Activated T-helper 1 cell treated with anti-CD3 and anti-CD28 coated beads, Interleukin-12 subunit alpha, Interleukin-12 subunit beta, Interleukin-2, Interleukin-4 antibody, amounts not matched to agents 30 ng/mL and 10 ng/mL and 1 ng/mL, durations not matched to agents 14 hours and 24 hours and 36 hours (primary cell): Measurements from ENCODE around the gene PAPPA2. TPM values are rescaled to one million over a fixed set of nuclear protein-coding genes. Genes with fewer than 3 reads are reported as not detected.

Experiments used
- DNase-seq: peaks from one replicate; pipeline ENCODE4 v3.0.0; 2021; ENCODE audit warnings: low spot score
- H3K27ac Mint-ChIP-seq: one replicate; pipeline ENCODE4 v1.8.0; 2021; ENCODE audit warnings: mild to moderate bottlenecking, mixed read lengths
- H3K27me3 Mint-ChIP-seq: one replicate; pipeline ENCODE4 v1.8.0; 2022; ENCODE audit warnings: mild to moderate bottlenecking, moderate library complexity, mixed read lengths; ENCODE audit not compliant: insufficient read depth
- H3K36me3 Mint-ChIP-seq: one replicate; pipeline ENCODE4 v1.8.0; 2021; ENCODE audit warnings: low read depth, mixed read lengths
- H3K4me1 Mint-ChIP-seq: one replicate; pipeline ENCODE4 v1.8.0; 2021; ENCODE audit warnings: low read depth, mixed read lengths
- H3K4me3 Mint-ChIP-seq: one replicate; pipeline ENCODE4 v1.8.0; 2021; ENCODE audit warnings: mild to moderate bottlenecking, moderate library complexity, mixed read lengths
- H3K9me3 Mint-ChIP-seq: one replicate; pipeline ENCODE4 v1.8.0; 2021; ENCODE audit warnings: mixed read lengths
- intact Hi-C: fragments of 100-400 bp; cut with micrococcal nuclease; formaldehyde crosslinking; loops from one replicate; pipeline ENCODE4 v1.15.1; 2024
- total RNA-seq: library from RNA; stranded (reverse); gene quantifications from 2 replicates; pipeline ENCODE4 v1.2.3, GENCODE V29; 2022

Gene PAPPA2
- total RNA-seq, 1 donor from 2014 or later = 0.10 TPM

GRCh38 chr1:176803042-176803441 is 340.1 kb downstream of the PAPPA2 start:
- no peaks in the 10 kb centered on the region for H3K36me3 Mint-ChIP-seq
- intact Hi-C loops = no loop called here

GRCh38 chr1:176803596-176803995 is 340.6 kb downstream of the PAPPA2 start:
- no peaks in the 10 kb centered on the region for H3K4me1 Mint-ChIP-seq
- no peak overlapping the region for H3K4me3 Mint-ChIP-seq
- H3K27me3 Mint-ChIP-seq = no peaks in the 10 kb centered on the region
- intact Hi-C loops = no loop called here
- no peak overlapping the region for H3K27ac Mint-ChIP-seq
- no peaks in the 10 kb centered on the region for H3K9me3 Mint-ChIP-seq
- H3K36me3 Mint-ChIP-seq = no peaks in the 10 kb centered on the region
- no peak for DNase-seq

More at GRCh38 chr1:176803042-176803441, 340.1 kb downstream of the PAPPA2 start:
- no peak overlapping the region for H3K27ac Mint-ChIP-seq
- no peaks in the 10 kb centered on the region for H3K27me3 Mint-ChIP-seq
- H3K4me3 Mint-ChIP-seq = no peak overlapping the region
- no peak for DNase-seq
- no peaks in the 10 kb centered on the region for H3K9me3 Mint-ChIP-seq
- no peaks in the 10 kb centered on the region for H3K4me1 Mint-ChIP-seq

DNA sequence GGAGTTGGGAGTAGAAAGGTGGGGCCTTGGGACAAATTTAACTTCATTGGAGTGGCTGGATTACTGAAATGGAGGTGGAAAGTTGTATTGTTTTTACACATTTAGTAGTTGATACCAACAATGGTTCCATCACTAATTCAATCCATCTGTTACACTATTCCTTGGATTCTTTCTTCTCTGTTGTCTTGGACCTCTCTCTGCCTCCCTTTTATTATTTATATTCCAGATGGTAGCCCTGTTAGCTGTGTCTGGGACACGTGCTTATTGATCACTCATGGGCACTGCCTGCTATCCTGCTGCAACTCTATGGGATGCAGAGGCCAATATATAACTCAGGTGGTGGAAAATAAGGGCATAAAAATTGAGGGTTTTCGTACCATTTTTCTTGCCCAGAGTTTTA is 346.3 kb downstream of the PAPPA2 start:
- Mint-ChIP-seq H3K36me3 (no peaks in the 10 kb centered on the region), H3K4me1 (no peaks in the 10 kb centered on the region)
- intact Hi-C loops = no loop called here

DNA sequence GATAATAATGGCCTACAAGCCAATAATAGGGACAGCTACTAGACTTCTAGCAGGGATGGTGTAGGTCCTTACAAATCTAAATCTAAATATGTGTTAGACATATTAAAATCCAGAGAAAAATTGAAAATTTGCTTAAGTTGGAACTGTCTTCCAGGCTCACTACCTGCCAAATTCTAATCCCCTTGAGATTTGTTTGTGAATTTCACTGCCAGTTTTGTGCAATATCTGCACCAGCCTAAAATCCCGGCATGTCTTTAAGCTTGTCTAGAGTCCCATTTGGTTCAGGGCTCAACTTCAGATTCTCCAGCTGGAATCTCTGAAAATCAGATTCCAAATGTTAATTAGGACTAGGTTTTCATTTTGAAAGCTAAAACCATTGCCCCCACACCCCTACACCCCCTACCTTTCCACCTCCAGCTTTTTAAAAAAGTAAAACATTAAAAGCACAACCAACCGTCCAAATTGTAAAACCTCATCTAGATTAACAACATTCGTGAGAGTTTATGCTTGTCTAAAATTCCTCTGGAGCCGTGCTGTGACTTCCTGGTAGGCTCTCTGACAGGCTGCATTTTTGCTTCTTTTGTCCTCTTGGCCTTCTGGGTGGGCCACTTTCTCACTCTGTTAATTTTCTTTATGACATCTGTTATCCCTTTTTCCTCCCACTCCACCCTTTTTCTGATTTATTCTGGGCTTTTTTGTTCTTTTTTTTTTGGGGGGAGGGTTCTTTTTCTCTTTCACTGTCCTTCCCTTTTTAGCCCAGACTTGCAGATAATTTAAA is 348.7 kb downstream of the PAPPA2 start:
- no peak for DNase-seq
- Mint-ChIP-seq H3K27ac (no peak overlapping the region), H3K4me1 (no peaks in the 10 kb centered on the region), H3K27me3 (no peaks in the 10 kb centered on the region), H3K4me3 (no peak overlapping the region), H3K36me3 (no peaks in the 10 kb centered on the region), H3K9me3 (no peaks in the 10 kb centered on the region)
- intact Hi-C loops = no loop called here

More for the DNA sequence above, 346.3 kb downstream of the PAPPA2 start:
- H3K9me3 Mint-ChIP-seq = no peaks in the 10 kb centered on the region
- H3K27me3 Mint-ChIP-seq = no peaks in the 10 kb centered on the region
- no peak for DNase-seq
- no peak overlapping the region for H3K27ac Mint-ChIP-seq
- no peak overlapping the region for H3K4me3 Mint-ChIP-seq

GRCh38 chr1:176815621-176816020 is 352.6 kb downstream of the PAPPA2 start:
- Mint-ChIP-seq H3K36me3 (no peaks in the 10 kb centered on the region), H3K9me3 (no peaks in the 10 kb centered on the region), H3K4me3 (no peak overlapping the region), H3K27ac (no peak overlapping the region), H3K4me1 (no peaks in the 10 kb centered on the region), H3K27me3 (no peaks in the 10 kb centered on the region)
- no peak for DNase-seq
- intact Hi-C loops = no loop called here

DNA sequence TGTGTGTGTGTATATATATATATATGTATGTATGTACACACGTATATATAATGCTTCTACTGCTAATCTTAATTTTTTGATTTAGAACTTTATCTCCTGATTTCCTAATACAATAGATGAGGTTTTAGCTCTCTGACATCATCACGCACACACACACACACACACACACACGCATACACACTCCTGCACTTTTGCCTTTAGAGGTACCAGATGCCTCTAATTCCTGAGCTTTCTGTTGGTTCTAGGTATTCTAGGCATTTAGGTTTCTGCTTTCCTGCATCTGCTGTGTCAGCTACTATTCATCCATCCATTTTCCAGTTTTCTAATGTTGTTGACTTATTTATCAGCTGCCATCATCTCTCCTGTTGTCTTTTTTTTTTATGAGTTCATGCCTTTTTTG is 353.3 kb downstream of the PAPPA2 start:
- H3K9me3 Mint-ChIP-seq = no peaks in the 10 kb centered on the region
- no peaks in the 10 kb centered on the region for H3K4me1 Mint-ChIP-seq
- no peaks in the 10 kb centered on the region for H3K27me3 Mint-ChIP-seq
- no peak overlapping the region for H3K27ac Mint-ChIP-seq
- H3K36me3 Mint-ChIP-seq = no peaks in the 10 kb centered on the region
- H3K4me3 Mint-ChIP-seq = no peak overlapping the region
- DNase-seq = no peak
- intact Hi-C loops = no loop called here

- Mint-ChIP-seq H3K4me1 (no peaks in the 10 kb centered on the region), H3K27me3 (no peaks in the 10 kb centered on the region), H3K4me3 (no peak overlapping the region), H3K27ac (no peak overlapping the region), H3K9me3 (no peaks in the 10 kb centered on the region), H3K36me3 (no peaks in the 10 kb centered on the region)
- no peak for DNase-seq
- intact Hi-C loops = no loop called here
These were observed 357.5 kb downstream of the PAPPA2 start for GRCh38 chr1:176820391-176821031.

GRCh38 chr1:176826265-176826664 is 363.3 kb downstream of the PAPPA2 start:
- Mint-ChIP-seq H3K27me3 (no peaks in the 10 kb centered on the region), H3K4me3 (no peak overlapping the region), H3K36me3 (no peaks in the 10 kb centered on the region)

DNA sequence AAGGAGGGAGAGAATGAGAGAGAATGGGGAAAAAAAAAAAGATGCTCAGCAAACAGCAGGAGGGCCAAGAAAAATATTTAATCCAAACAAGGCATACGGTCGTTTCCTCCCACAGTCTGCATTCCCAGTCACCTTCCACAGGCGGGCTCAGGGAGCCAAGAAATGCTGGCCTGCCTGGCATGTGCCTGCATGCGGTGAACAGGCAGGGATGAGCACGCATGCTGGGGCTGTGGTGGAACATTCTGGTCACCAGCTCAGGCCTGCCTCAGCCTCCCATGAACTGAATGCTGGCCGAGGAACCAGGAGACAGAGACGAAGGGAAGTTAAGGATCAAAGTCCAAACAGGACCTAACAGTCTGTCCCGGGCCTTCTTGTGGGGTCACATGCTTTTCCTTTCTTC is 366.3 kb downstream of the PAPPA2 start:
- Mint-ChIP-seq H3K27me3 (no peaks in the 10 kb centered on the region), H3K9me3 (no peaks in the 10 kb centered on the region), H3K36me3 (no peaks in the 10 kb centered on the region), H3K4me1 (no peaks in the 10 kb centered on the region), H3K4me3 (no peak overlapping the region), H3K27ac (no peak overlapping the region)
- intact Hi-C loops = no loop called here
- DNase-seq = no peak

More at GRCh38 chr1:176826265-176826664, 363.3 kb downstream of the PAPPA2 start:
- no peak overlapping the region for H3K27ac Mint-ChIP-seq
- no peaks in the 10 kb centered on the region for H3K4me1 Mint-ChIP-seq
- intact Hi-C loops = no loop called here
- H3K9me3 Mint-ChIP-seq = no peaks in the 10 kb centered on the region
- DNase-seq = no peak

GRCh38 chr1:176831150-176831549 is 368.2 kb downstream of the PAPPA2 start:
- Mint-ChIP-seq H3K36me3 (no peaks in the 10 kb centered on the region), H3K27me3 (no peaks in the 10 kb centered on the region), H3K4me1 (no peaks in the 10 kb centered on the region), H3K4me3 (no peak overlapping the region), H3K9me3 (no peaks in the 10 kb centered on the region), H3K27ac (no peak overlapping the region)
- intact Hi-C loops = no loop called here
- no peak for DNase-seq

GRCh38 chr1:176837708-176838107 is 374.7 kb downstream of the PAPPA2 start:
- H3K9me3 Mint-ChIP-seq = no peaks in the 10 kb centered on the region
- H3K27ac Mint-ChIP-seq = no peak overlapping the region
- H3K4me1 Mint-ChIP-seq = no peaks in the 10 kb centered on the region
- no peak for DNase-seq
- intact Hi-C loops = no loop called here
- no peak overlapping the region for H3K4me3 Mint-ChIP-seq
- no peaks in the 10 kb centered on the region for H3K27me3 Mint-ChIP-seq
- H3K36me3 Mint-ChIP-seq = no peaks in the 10 kb centered on the region

- Mint-ChIP-seq H3K27ac (no peak overlapping the region), H3K9me3 (no peaks in the 10 kb centered on the region), H3K4me3 (no peak overlapping the region), H3K36me3 (no peaks in the 10 kb centered on the region), H3K27me3 (no peaks in the 10 kb centered on the region), H3K4me1 (no peaks in the 10 kb centered on the region)
- no peak for DNase-seq
- intact Hi-C loops = no loop called here
These were observed 375.5 kb downstream of the PAPPA2 start for GRCh38 chr1:176838276-176838995.

DNA sequence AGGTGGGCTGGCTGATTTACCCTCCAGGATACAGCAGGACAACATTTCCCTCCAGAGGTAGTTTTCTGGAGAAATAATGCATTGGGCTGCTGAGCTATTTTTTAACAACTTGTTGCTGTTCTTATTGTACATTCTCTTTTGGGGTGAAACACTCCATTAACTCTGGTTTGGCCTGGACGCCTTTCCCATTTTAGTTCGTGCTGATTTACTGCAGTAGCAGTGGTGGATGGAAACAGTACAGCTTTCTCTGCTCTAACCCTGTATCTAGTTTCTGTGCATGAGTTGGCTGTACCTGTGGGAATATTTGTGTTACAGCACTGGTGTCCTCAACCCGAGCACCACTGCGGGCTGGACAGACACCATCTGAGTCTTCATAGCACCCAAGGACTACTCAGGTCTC is 376.2 kb downstream of the PAPPA2 start:
- Mint-ChIP-seq H3K27me3 (no peaks in the 10 kb centered on the region), H3K4me3 (no peak overlapping the region), H3K36me3 (no peaks in the 10 kb centered on the region), H3K9me3 (no peaks in the 10 kb centered on the region), H3K27ac (no peak overlapping the region), H3K4me1 (no peaks in the 10 kb centered on the region)
- intact Hi-C loops = no loop called here
- DNase-seq = no peak
